ENCODE measurements around the gene HAO2. TPM values are rescaled to one million over a fixed set of nuclear protein-coding genes. Genes with fewer than 3 reads are reported as not detected.

The HAO2 gene
- total RNA-seq, 1 donor from 2014 or later = not detected

DNA sequence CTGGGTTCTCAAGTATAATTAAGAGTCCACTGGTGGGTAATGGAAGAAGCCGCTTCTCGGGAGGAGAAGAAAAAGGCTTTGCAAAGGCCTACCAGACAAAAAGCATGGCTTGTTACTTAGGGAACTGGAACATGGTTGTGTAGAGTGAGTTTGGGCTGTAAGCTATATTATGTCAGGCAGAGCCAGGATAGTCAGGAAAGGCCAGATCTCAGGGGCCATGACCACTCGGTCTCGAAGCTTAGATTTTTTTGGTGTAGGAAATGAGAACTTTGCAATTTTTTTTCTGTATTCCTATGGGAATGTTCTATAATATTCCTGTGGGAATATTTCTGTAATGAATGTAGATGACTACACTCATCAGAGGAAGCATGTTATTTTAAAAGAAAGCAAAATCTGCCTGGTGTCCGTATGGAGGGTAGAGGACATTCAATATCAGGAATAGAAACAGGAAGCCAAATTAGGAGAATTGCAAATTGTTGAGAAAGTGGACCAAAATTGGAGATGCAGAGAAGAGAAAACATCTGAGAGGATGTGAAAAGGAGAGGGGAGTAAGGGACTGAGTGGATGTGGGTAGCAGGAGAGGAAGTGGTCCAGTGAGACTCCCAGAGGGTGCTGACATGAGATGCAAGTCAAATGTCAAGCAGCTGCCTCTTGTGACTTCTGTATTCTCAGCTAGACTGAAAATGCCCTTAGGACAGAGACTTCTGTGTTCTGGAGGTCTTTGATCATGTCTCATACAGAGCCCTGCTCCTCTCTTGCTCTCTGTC, 45.2 kb upstream of the HAO2 start:
- Mint-ChIP-seq H3K4me1 (ENCODE audit: low read depth, unreplicated experiment) (peaks cover 4% of the 10 kb centered on the region), H3K9me3 (ENCODE audit: unreplicated experiment) (peaks cover 2% of the 10 kb centered on the region), H3K36me3 (ENCODE audit: low read depth, unreplicated experiment) (no peaks in the 10 kb centered on the region), H3K27me3 (ENCODE audit: low read depth, unreplicated experiment) (peaks cover 25% of the 10 kb centered on the region), H3K27ac (ENCODE audit: unreplicated experiment) (no peak overlapping the region), H3K4me3 (ENCODE audit: unreplicated experiment) (no peak overlapping the region)
- Histone ChIP-seq H4K20me1 (ENCODE audit: insufficient read depth, low read length) (no peaks in the 10 kb centered on the region), H3K9ac (ENCODE audit: low read length) (no peak overlapping the region), H3K79me2 (ENCODE audit: insufficient read depth, low read length) (no peaks in the 10 kb centered on the region), H3K36me3 (ENCODE audit: insufficient read depth, low read length) (no peaks in the 10 kb centered on the region), H3K27me3 (ENCODE audit: insufficient read depth, low read length) (peaks cover 3% of the 10 kb centered on the region), H3K4me1 (ENCODE audit: insufficient read depth, low read length) (peaks cover 7% of the 10 kb centered on the region), H2AFZ (ENCODE audit: low read depth, low read length) (no peak overlapping the region), H3K27ac (ENCODE audit: low read depth, low read length) (no peak overlapping the region), H3K9me3 (ENCODE audit: insufficient read depth, low read depth, low read length) (no peaks in the 10 kb centered on the region), H3K4me2 (ENCODE audit: low read length) (no peak overlapping the region), H3K4me3 (ENCODE audit: insufficient read depth, low read depth, low read length) (no peak overlapping the region)
- no peak for DNase-seq (ENCODE audit: low read depth)
- no peak for FAIRE-seq
- TF ChIP-seq, protein P1, sequence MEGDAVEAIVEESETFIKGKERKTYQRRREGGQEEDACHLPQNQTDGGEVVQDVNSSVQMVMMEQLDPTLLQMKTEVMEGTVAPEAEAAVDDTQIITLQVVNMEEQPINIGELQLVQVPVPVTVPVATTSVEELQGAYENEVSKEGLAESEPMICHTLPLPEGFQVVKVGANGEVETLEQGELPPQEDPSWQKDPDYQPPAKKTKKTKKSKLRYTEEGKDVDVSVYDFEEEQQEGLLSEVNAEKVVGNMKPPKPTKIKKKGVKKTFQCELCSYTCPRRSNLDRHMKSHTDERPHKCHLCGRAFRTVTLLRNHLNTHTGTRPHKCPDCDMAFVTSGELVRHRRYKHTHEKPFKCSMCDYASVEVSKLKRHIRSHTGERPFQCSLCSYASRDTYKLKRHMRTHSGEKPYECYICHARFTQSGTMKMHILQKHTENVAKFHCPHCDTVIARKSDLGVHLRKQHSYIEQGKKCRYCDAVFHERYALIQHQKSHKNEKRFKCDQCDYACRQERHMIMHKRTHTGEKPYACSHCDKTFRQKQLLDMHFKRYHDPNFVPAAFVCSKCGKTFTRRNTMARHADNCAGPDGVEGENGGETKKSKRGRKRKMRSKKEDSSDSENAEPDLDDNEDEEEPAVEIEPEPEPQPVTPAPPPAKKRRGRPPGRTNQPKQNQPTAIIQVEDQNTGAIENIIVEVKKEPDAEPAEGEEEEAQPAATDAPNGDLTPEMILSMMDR (IDR thresholded peaks at IDR 0.05; ENCODE audit: insufficient read depth, low read depth, low read length) = no peak
- TF ChIP-seq EZH2 (IDR thresholded peaks at IDR 0.05; ENCODE audit: insufficient read depth, low read length) = no peak

DNA sequence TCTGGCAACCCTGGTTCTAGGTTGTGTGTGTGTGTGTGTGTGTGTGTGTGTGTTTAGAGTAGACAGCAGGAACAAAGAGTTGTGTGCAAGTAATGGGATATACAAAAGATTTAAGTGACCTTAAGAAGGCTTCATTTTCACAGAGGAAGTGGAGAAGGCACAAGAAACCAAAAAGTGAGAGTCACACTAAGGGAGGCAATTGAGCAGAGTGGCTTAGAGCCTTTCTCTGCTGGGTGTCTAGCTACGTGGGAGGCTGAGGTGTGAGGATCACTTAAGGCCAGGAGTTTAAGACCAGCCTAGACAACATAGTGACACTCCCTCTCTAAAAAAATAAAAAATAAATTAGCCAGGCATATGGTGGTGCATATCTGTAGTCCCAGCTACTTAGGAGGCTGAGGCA, 44.4 kb upstream of the HAO2 start:
- H3K36me3 Mint-ChIP-seq (ENCODE audit: low read depth, unreplicated experiment) = no peaks in the 10 kb centered on the region
- no peak overlapping the region for H3K27ac ChIP-seq (ENCODE audit: low read depth, low read length)
- H3K4me3 ChIP-seq (ENCODE audit: insufficient read depth, low read depth, low read length) = no peak overlapping the region
- H3K4me3 Mint-ChIP-seq (ENCODE audit: unreplicated experiment) = no peak overlapping the region
- no peaks in the 10 kb centered on the region for H3K79me2 ChIP-seq (ENCODE audit: insufficient read depth, low read length)
- H3K9ac ChIP-seq (ENCODE audit: low read length) = no peak overlapping the region
- FAIRE-seq (no peak), DNase-seq (ENCODE audit: low read depth) (no peak)
- H3K4me1 ChIP-seq (ENCODE audit: insufficient read depth, low read length) = peaks cover 7% of the 10 kb centered on the region
- H2AFZ ChIP-seq (ENCODE audit: low read depth, low read length) = no peak overlapping the region
- no peak overlapping the region for H3K27ac Mint-ChIP-seq (ENCODE audit: unreplicated experiment)
- H3K36me3 ChIP-seq (ENCODE audit: insufficient read depth, low read length) = no peaks in the 10 kb centered on the region
- TF ChIP-seq, protein P1 (IDR thresholded peaks at IDR 0.05; ENCODE audit: insufficient read depth, low read depth, low read length) = no peak
- no peak for TF ChIP-seq EZH2 (IDR thresholded peaks at IDR 0.05; ENCODE audit: insufficient read depth, low read length)
- no peak overlapping the region for H3K4me2 ChIP-seq (ENCODE audit: low read length)
- H3K27me3 Mint-ChIP-seq (ENCODE audit: low read depth, unreplicated experiment) = peaks cover 29% of the 10 kb centered on the region
- peaks cover 4% of the 10 kb centered on the region for H3K4me1 Mint-ChIP-seq (ENCODE audit: low read depth, unreplicated experiment)
- peaks cover 2% of the 10 kb centered on the region for H3K9me3 Mint-ChIP-seq (ENCODE audit: unreplicated experiment)
- H3K27me3 ChIP-seq (ENCODE audit: insufficient read depth, low read length) = no peaks in the 10 kb centered on the region
- H3K9me3 ChIP-seq (ENCODE audit: insufficient read depth, low read depth, low read length) = no peaks in the 10 kb centered on the region
- H4K20me1 ChIP-seq (ENCODE audit: insufficient read depth, low read length) = no peaks in the 10 kb centered on the region

DNA sequence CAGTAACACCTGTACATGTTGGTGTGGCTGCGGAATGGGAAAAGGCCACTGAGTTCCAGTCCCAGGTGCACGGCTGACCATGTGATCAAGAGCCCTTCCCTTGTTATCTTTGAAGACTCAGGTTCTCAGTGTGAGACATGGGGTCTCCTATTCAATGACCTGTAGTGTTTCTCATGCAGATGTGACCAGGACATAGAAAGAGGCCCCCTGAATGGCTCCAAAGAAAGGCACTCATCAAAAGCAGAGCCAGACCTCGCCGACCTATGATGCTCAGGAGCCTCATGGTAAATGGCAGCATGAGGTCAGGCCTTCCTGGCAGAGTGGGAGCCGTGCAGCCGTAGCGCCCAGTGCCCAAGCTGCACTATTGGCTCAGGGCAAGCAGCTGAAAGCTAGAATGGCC, 42.3 kb upstream of the HAO2 start:
- Histone ChIP-seq H4K20me1 (ENCODE audit: insufficient read depth, low read length) (no peaks in the 10 kb centered on the region), H3K4me1 (ENCODE audit: insufficient read depth, low read length) (peaks cover 7% of the 10 kb centered on the region), H3K36me3 (ENCODE audit: insufficient read depth, low read length) (no peaks in the 10 kb centered on the region), H2AFZ (ENCODE audit: low read depth, low read length) (no peak overlapping the region), H3K27me3 (ENCODE audit: insufficient read depth, low read length) (no peaks in the 10 kb centered on the region), H3K9me3 (ENCODE audit: insufficient read depth, low read depth, low read length) (no peaks in the 10 kb centered on the region), H3K27ac (ENCODE audit: low read depth, low read length) (no peak overlapping the region), H3K4me2 (ENCODE audit: low read length) (no peak overlapping the region), H3K9ac (ENCODE audit: low read length) (no peak overlapping the region), H3K79me2 (ENCODE audit: insufficient read depth, low read length) (no peaks in the 10 kb centered on the region), H3K4me3 (ENCODE audit: insufficient read depth, low read depth, low read length) (no peak overlapping the region)
- no peak for DNase-seq (ENCODE audit: low read depth)
- no peak for FAIRE-seq
- Mint-ChIP-seq H3K27me3 (ENCODE audit: low read depth, unreplicated experiment) (peaks cover 36% of the 10 kb centered on the region), H3K4me3 (ENCODE audit: unreplicated experiment) (no peak overlapping the region), H3K9me3 (ENCODE audit: unreplicated experiment) (peaks cover 2% of the 10 kb centered on the region), H3K4me1 (ENCODE audit: low read depth, unreplicated experiment) (peaks cover 4% of the 10 kb centered on the region), H3K36me3 (ENCODE audit: low read depth, unreplicated experiment) (no peaks in the 10 kb centered on the region), H3K27ac (ENCODE audit: unreplicated experiment) (no peak overlapping the region)
- no peak for TF ChIP-seq EZH2 (IDR thresholded peaks at IDR 0.05; ENCODE audit: insufficient read depth, low read length)
- TF ChIP-seq, protein P1 (IDR thresholded peaks at IDR 0.05; ENCODE audit: insufficient read depth, low read depth, low read length) = no peak
